Fibroblast of villous mesenchyme (primary cell): Measurements from ENCODE around the gene GOLGA6A. TPM values are rescaled to one million over a fixed set of nuclear protein-coding genes. Genes with fewer than 3 reads are reported as not detected.
A peak's percentile ranks its signal among the peaks of the same experiment; 100 is the strongest.
"Not testable (repeated sequence)": the region's sequence is repeated elsewhere in the genome, so short reads cannot be mapped to it uniquely, and the experiment has no call there.

Experiments
- DNase-seq: peaks from one replicate; pipeline ENCODE4 v3.0.0-alpha.2; 2010; ENCODE audit warnings: low read depth
- H3K4me3 ChIP-seq: 2 replicates; pipeline ENCODE4 v1.5.1; 2011; ENCODE audit warnings: low read depth, mild to moderate bottlenecking, low read length
- CTCF ChIP-seq: IDR thresholded peaks from 2 replicates; pipeline ENCODE4 v1.5.1; 2012; ENCODE audit warnings: low read depth, mild to moderate bottlenecking, low read length; ENCODE audit not compliant: insufficient read depth
- total RNA-seq: library from RNA; depleted of rRNA; stranded (reverse); fragments of >200 nt; gene quantifications from 2 replicates; pipeline ENCODE4 v1.2.3, GENCODE V29; 2012

GOLGA6A gene
- total RNA-seq, 1 donor = not detected

- TF ChIP-seq CTCF = no peak
- H3K4me3 ChIP-seq = no peak overlapping the region
- DNase-seq = no peak
Measured at GRCh38 chr15:74122403-74123130, 40.2 kb upstream of the GOLGA6A start.

GRCh38 chr15:74121858-74122257 is 39.5 kb upstream of the GOLGA6A start:
- no peak for TF ChIP-seq CTCF
- DNase-seq = no peak
- H3K4me3 ChIP-seq = no peak overlapping the region

- DNase-seq = no peak
- TF ChIP-seq CTCF = no peak
- H3K4me3 ChIP-seq = no peak overlapping the region
Measured at GRCh38 chr15:74121039-74121438, 38.7 kb upstream of the GOLGA6A start.

DNA sequence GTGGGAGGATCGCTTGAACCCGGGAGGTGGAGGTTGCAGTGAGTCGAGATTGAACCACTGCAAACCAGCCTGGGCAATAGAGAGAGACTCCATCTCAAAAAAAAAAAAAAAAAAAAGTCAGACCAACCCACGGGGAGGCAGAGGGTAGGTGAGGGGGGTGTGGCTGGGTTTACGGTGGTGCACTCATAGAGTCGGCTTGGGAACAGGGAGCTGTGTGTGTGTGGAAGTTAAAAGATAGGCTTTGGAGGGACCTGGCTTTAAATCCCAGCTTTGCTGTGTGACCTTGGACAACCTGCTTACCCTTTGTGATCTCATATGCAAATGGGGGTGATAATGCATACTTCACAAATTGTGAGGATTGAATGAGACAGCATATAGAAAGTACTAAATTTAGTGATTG is 38.1 kb upstream of the GOLGA6A start:
- TF ChIP-seq CTCF = no peak
- no peak for DNase-seq
- no peak overlapping the region for H3K4me3 ChIP-seq

DNA sequence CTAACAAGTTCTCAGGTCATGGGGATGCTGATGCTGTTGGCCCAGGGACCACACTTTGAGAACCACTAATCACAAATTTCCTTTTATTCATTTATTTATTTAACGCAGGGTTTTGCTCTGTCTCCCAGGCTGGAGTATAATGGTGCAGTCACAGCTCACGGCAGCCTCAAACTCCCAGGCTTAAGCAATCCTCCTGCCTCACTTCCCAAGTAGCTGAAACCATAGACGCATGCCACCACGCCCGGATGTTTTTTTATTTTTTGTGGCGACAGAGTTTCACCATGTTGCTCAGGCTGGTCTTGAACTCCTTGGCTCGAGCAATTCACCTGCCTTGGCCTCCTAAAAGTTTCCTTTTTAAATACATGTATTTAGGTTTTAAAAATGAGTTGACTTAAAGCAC is 27.4 kb upstream of the GOLGA6A start:
- DNase-seq = no peak
- no peak overlapping the region for H3K4me3 ChIP-seq
- TF ChIP-seq CTCF = no peak

GRCh38 chr15:74108611-74109010 is 26.3 kb upstream of the GOLGA6A start:
- H3K4me3 ChIP-seq, DNase-seq: not testable (repeated sequence)

DNA sequence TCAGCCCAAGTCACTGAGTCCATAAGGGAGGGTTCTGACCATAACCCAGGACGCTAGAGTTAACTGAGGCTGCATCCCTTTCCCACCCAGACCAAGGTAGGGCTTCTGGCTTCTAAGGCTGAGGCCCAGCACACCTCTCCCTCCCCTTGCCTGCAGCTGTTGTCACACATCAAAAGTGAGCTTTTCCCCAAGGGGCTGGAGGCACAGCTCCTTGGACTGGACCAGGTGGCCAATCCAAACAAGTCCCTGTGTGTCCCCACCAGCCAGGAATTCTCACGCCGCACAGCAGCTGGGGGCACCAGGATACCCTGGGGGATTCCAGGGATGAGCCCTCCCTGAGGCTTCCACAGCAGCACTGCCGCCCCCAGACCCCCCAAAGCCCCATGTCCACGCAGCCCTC is 25.8 kb upstream of the GOLGA6A start:
- no peak for DNase-seq
- no peak for TF ChIP-seq CTCF

GRCh38 chr15:74099963-74100733 is 17.8 kb upstream of the GOLGA6A start:
- H3K4me3 ChIP-seq = peak overlapping the region; percentile 54
- DNase-seq = peak; percentile 87

More for the DNA sequence above, 25.8 kb upstream of the GOLGA6A start:
- H3K4me3 ChIP-seq = no peak overlapping the region

- H3K4me3 ChIP-seq, DNase-seq: not testable (repeated sequence)
Measured at GRCh38 chr15:74096753-74097474, 14.6 kb upstream of the GOLGA6A start.

DNA sequence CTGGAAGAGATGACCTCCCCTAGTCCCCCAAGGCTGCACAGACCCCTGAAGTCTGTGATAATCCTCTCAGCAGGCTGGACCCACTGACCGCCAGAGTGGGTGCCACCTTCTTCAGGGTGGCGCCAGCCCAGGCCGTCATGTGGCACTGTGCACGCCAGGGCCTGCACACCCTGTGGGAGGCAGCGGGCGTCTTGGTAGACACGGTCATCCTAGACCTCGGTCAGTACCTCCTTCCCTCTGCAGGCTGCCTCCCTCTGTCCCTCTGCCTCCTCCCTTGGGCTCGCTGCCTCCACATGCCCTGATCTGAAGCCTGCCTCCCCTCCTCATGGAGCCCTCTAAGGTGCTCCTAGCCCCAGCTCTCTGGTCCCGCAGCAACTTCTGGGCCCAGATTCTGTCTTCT is 13.3 kb upstream of the GOLGA6A start:
- not testable (repeated sequence) for DNase-seq, H3K4me3 ChIP-seq
